NCI-H774 (cell line): ENCODE data around the gene ZSCAN16.

Experiments
- DNase-seq: peaks from one replicate; lab custom pipeline; 2025; lab: John Stamatoyannopoulos, UW

ZSCAN16 gene

GRCh38 chr6:28134015-28134414 lies 9.6 kb downstream of the ZSCAN16 start:
- DNase-seq, result no peak

GRCh38 chr6:28134716-28135115 lies 10.3 kb downstream of the ZSCAN16 start:
- no peak for DNase-seq

DNA sequence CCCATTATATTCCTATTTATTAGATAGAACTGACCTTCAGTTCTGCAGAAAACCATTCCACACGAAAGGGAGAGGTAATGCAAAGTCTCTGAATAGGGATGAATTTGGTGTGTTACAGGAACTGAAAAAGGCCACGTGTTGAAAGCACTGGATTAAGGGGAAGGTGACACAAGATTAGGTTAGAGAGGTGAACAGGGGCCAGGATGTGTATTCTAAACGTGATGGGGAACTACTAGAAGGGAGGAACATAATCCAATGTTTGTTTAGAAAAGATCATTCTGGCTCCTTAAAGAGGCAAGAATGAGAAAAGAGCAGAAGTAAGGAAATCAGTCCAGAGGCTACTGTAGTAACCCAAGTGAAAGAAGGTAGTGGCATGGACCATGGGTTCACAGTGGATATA lies 11.0 kb downstream of the ZSCAN16 start:
- no peak for DNase-seq

GRCh38 chr6:28136585-28137504 lies 12.4 kb downstream of the ZSCAN16 start:
- peak; percentile 91 for DNase-seq

DNA sequence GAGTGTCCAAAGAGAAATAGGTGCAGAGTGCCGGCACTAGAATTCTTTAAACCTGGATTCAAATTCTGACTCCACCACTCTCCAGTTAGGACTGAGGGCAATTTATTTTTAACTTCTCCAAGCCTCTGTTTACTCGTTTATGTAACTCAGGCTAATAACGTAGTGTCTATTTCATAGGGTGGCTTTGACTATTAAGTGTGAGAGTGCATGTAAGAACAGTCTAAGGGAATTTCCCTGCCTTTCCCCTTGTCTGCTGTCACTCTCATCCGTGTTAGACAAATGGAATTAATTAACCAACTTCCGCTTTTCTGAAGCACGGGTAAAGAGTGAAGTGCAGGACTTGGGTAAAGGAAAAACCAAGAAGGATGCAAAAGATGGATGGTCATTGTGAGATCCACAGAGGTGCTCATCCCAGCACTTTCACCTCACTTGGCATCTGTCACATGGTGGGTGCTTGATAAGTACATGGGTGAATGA lies 13.1 kb downstream of the ZSCAN16 start:
- DNase-seq, result no peak

GRCh38 chr6:28139860-28140543 lies 15.6 kb downstream of the ZSCAN16 start:
- no peak for DNase-seq

GRCh38 chr6:28140616-28141015 lies 16.2 kb downstream of the ZSCAN16 start:
- no peak for DNase-seq

- peak; percentile 92 for DNase-seq
These were observed 17.3 kb downstream of the ZSCAN16 start, which contains the start of gene ZKSCAN8 for GRCh38 chr6:28141500-28142329. TSS of gene ZKSCAN8 (plus strand) at chr6:28141883. CDS start at chr6:28148408, 6,525 bp downstream.

DNA sequence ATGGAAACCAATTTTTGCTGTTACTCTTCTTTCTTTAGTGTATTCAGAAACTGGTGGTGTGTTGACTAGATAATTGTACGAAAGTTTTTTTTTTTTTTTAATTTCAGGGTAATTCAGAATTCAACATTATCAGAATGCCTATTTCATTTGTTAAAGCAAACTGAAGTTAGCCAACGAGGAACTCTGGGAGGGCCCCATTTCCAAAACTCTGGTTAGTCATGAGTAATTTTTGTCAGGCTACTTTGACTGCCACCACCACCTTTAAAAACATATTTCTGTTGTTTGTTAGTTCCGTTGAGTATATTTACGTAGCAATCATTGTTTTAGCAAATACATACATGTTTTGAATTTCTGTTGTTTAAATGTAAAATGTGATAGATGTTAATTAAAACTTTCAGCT lies 18.0 kb downstream of the ZSCAN16 start:
- DNase-seq, result no peak

DNA sequence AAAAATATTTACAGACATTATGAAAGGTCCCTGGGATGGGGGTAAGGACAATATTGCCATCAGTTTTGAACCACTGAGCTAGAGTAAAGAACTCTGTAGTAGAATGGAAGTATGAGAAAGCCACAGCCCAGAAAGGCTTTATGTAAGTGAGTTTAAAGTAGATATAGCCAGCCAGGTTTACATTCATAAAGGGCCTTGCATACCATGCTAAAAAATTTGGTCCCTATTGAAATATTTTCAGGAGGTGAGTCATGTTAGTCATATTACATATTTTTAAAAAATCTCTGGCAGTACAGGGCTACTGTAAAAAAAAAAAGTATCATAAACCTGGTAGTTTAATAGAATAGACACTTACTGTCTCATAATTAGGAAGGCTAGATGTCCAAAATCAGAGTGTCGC lies 20.8 kb downstream of the ZSCAN16 start:
- DNase-seq, result no peak

- no peak for DNase-seq
These were observed 28.1 kb downstream of the ZSCAN16 start for GRCh38 chr6:28152531-28152930.

DNA sequence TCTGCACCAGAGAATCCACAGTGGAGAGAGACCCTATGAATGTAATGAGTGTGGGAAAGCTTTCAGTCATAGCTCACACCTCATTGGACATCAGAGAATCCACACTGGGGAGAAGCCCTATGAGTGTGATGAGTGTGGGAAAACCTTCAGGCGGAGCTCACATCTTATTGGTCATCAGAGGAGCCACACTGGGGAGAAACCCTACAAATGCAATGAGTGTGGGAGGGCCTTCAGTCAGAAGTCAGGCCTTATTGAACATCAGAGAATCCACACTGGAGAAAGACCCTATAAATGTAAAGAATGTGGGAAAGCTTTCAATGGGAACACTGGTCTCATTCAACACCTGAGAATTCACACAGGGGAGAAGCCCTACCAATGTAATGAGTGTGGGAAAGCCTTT lies 29.1 kb downstream of the ZSCAN16 start:
- no peak for DNase-seq

- no peak for DNase-seq
These were observed 29.9 kb downstream of the ZSCAN16 start for GRCh38 chr6:28154357-28154756.

- no peak for DNase-seq
These were observed 33.9 kb downstream of the ZSCAN16 start for GRCh38 chr6:28158318-28158717.

DNA sequence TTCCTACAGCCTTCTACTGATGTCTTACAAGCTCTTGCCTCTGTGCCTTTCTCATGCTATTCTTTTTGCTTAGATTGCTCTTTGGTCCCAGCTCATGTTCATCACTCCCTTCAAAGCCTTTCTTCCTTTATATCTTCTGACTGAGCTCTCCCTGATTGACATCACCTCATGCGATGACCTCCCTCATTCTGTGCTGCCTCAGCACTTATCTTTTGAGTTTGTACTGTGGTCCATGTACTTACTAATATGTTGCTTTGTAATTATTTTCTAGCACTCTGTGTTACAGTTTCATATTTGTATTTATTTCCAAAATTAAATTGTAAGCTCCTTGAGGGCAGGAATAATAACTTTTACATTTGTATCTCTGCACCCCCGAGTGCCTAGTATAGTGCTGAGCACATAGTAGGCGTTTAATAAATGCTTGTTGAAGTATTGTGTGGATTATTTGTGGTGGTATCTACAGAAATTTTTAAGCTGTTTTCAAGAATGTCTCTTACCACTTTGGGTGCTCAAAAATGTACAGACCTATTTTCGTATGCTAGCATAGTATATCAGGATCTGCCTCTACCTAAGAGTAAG lies 34.7 kb downstream of the ZSCAN16 start:
- no peak for DNase-seq

DNA sequence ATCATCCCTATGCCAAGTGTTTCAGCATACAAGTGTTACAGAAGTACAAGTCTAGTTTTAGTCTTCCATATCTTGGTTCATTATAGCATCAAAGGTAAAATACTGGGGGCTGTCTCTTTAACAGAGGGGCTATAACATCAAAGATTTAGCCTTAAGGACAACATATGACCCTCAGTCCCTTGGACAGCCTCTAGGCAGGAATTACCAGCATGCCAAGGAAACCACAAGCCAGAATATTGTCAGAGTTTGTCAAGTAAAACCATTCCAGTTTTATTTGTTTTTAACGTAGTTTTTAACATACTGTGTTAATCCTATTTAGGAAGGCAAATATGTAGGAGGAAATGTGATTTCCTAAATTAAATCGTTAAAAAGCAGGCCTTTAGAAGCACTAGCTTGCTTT lies 35.8 kb downstream of the ZSCAN16 start:
- DNase-seq, result no peak

DNA sequence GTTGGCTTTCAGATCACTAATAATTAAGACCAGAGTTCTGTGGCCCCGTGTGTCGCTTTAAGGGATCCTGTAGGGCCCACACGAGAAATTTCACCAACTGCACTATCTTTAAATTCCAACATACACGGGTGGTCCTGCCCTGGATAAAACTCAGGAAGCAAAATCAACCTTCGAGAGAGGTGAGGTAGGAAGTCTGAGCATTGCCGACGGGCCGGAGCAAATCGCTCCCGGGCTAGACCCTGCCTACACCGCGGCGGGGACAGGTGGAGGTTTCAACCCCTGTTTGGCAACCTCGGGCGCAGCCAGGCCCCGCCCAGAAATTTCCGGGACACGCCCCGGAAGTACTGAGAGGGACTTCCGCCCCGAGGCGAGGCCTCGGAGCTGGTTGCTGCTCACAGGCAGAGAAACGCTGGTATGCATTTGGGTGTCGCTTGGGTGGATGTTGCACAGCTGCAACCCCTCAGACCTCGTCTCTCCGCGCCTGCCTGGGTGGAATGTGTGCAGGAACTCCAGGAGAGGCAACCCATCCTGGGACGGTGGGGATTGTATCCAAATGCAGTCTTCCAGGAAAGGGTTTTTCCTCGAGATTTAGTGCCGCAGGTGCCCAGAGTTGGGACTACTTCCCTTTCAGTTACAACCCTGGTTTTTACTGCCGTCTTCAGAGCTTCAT lies 37.1 kb downstream of the ZSCAN16 start:
- peak; percentile 71 for DNase-seq

GRCh38 chr6:28165563-28165962 lies 41.2 kb downstream of the ZSCAN16 start:
- DNase-seq, result no peak

DNA sequence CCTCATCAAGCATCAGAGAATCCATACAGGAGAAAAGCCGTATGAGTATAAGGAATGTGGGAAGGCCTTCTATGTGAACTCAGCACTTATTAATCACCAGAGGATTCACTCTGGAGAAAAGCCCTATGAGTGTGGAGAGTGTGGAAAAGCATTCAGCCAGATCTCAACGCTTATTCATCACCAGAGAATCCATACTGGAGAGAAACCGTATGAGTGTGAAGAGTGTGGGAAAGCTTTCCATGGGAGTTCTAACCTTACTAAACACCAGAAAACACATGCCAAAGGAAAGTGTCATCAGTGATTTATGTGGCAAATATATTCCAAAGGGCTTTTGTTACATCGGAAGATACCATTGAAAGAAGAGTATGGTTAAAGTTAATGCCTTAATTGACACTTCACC lies 42.7 kb downstream of the ZSCAN16 start:
- no peak for DNase-seq

DNA sequence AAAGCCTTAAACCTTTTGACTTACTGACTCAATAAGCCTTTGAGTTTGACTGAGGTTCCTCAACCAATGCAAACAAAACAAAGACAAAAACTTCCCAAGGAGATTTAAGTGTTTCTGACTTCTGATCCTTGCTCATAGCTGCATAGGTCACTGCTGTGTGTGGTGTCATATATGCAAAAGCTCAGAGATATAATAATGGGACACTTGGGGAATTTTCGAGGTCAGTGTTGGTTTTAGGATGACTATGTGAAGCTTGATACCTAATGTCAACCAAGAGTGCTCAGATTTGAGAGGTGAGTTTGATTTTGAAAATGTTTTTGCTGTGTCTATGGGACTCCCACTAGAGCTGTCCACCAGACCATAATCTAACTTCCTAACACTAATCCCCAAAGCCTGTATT lies 43.5 kb downstream of the ZSCAN16 start:
- no peak for DNase-seq

DNA sequence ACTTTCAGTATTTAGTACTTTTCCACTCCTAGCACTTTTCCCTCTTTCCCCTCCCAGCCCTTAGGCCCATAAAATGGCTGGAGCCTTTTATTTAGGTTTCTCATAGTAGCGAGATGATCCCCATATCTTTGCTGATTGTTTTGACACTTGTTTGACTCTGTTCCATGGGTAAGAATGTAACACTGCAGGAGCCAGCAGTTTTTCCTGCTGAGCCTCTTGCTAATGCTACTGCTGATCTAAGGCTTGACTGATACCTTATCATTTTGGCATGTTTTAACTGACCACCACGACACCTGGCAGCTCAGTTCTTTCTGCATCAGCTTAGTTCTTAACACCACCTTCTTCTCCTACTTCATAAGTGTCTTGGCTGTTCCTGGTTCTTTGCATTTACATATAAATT lies 46.9 kb downstream of the ZSCAN16 start:
- no peak for DNase-seq
